NCI-H2196 treated with DMSO at 0.1 percent for 48 hours (cell line): Measurements from ENCODE around the gene TRIM8.
"Not testable (repeated sequence)": the region's sequence is repeated elsewhere in the genome, so short reads cannot be mapped to it uniquely, and the experiment has no call there.

Source experiments
- DNase-seq: peaks from one replicate; lab custom pipeline; 2025; ENCODE audit not compliant: unreplicated experiment; lab: John Stamatoyannopoulos, UW

Gene TRIM8

DNA sequence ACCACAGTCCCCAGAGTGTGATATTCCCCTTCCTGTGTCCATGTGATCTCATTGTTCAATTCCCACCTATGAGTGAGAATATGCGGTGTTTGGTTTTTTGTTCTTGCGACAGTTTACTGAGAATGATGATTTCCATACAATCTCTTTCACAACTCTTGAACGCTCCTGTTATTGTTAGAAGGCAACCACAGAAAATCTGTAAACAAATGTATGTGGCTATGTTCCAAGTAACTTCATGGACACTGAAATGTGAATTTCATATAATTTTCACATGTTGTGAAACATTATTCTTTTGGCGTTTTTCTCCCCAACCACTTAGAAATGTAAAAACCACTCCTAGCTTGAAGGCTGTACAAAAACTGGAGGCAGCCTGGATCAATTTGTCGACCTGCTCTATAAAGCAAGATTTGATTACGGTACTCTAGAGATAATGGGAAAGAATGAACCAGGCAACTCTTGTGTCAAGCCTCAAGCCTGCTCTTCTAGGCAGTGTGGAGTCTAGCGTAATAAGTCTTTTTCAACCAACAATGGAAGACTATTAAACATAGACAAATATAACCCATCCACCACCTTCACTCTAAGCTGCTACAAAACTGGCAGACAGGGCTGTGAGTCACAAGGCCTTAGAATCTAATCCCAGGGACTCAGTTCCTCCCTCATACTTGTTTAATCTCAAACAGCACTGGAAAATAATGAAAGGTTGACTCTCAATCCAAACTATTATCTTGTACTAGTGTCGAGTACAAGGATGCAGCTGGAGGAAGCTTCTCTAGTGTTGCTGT lies 47.2 kb downstream of the TRIM8 start:
- DNase-seq: no peak

DNA sequence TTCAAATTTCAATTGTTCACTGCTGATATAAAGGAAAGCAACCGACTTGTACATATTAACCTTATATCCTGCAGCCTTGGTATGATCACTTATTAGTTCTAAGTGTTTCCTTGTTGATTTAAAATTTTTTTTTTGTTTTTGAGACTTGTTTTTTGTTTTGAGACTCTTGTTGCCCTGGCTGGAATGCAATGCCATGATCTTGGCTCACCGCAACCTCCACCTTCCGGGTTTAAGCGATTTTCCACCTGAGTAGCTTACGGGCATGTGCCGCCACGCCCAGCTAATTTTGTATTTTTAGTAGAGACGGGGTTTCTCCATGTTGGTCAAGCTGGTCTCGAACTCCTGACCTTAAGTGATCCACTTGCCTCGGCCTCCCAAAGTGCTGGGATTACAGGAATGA lies 51.1 kb downstream of the TRIM8 start:
- DNase-seq: not testable (repeated sequence)

DNA sequence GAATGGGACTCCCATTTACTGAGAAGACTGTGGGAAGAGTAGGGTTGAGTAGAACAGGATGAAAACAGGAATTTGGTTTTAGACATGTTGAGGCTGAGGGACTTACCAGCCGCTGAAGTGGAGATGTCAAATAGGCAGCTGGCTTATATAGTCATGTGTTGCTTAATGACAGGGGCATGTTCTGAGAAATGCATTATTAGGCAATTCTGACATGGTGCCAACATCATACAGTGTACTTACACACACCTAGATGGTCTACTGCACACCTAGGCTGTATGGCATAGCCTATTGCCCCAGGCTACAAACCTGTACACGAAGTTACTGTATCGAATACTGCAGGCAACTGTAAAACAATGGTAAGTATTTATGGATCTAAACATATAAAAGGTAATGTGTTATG lies 52.5 kb downstream of the TRIM8 start:
- DNase-seq: no peak

DNA sequence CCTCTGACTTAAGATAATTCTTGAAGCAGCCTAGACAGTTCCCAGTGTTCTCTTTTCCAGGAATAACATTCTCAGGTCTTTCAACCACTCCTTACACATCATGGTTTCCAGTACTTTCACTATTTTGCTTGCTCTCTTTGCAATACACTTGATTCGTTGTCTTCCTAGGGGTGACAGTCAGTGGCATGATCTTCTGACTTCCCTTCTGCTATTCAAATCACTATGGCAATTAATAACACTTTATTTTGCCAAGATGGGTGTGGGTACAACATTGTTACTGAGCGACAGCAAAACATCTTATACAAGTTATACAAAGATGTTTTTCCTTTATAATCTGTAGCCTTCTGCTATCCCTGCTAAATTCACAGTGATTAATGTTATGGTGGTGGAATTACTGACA lies 54.6 kb downstream of the TRIM8 start:
- DNase-seq: no peak

DNA sequence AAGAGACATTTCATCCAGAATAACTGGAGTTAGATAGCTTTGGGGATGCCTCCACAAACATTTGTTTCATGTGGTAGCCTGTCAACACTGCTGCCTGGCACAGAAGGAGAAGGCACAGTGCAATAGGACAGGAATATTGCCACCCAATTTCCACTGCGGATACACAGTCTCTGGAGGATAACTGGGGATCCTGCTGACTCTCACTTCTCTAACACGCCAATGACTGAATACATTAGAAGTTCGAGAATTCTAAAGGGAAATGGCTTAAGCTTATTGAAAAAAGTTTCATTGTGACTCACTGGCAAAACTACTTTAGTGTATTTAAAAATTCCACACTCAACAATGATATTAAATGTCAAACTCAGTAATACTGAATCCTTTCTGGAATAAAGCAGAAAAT lies 57.0 kb downstream of the TRIM8 start:
- DNase-seq: no peak

DNA sequence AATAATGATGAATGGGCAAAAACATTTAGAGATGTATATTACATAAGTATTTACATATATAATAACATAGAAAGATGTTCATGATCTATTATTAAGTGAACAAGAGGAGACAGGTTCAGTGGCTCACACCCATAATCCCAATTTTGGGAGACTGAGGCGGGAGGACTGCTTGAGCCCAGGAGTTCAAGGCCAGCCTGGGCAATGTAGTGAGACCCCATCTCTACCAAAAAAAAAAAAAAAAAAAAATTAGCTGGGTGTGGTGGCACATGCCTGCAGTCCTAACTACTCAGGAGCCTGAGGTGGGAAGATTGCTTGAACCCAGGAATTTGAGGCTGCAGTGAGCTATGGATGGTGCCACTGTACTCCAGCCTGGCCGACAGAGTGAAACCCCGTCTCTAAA lies 57.5 kb downstream of the TRIM8 start:
- DNase-seq: no peak

DNA sequence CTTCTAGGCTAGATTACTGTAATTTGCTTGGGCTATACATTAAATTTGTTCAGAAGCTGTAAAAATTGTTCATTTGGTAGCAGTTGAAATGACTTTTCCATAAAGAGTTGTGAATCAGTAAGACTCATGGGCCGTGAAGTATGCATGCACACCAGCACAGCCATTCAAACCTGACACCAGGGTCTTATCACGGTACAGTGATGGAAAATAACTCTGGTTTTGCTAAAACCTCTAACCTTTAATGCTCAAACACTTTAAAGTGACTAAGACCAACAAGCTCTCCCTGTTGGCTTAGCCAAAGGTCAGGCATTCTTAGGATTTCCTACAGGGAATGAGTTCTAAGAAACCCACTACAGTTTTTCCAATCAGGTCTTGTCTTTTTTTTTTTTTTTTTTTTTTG lies 58.5 kb downstream of the TRIM8 start:
- no peak for DNase-seq

DNA sequence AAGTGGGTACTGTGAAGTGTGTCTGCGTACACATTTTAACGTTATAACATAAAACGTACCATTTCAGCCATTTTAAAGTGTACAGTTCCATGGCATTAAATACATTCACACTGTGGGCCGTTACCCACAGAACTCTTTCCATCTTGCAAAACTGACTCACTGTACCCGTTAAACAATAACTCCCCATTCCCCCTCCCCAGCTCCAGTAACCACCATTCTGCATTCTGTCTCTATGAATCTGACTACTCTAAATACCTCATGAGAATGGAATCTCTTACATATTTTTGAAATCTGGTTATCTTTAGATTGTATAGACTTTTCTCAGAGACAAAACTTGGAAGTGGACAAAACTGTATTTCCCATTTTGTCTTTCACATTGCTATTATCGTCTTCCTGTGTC lies 60.6 kb downstream of the TRIM8 start:
- DNase-seq: no peak

DNA sequence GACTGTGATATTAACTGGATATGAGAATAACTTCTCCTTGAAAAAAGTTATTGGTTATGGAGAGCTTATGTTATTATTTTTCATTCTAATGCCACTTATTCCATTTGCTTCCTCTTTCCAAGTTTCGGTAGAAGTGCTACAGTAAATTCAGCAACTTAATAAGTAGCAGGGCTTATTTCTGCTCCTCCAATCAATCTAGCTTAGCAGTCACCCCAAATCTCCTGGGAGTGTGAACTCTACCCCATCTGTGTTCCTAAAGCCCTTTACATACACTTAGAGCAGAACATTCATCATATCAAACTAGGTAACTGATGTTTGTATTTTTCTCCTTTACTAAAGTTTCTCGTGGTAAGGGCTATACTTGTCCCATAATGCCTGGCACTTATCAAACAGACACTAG lies 61.3 kb downstream of the TRIM8 start:
- no peak for DNase-seq
